ENCODE measurements around the gene MPC1L.

The MPC1L gene

GRCh38 chrX:40612511-40612910 is 10.7 kb upstream of the MPC1L start:
- no peak for DNase-seq (ENCODE audit: low read depth)
- no peak for TF ChIP-seq CTCF (conservative IDR thresholded peaks at IDR 0.05; ENCODE audit: low read depth, low read length)
- no peak overlapping the region for H3K4me3 ChIP-seq (ENCODE audit: low read length)

- no peak for DNase-seq (ENCODE audit: low read depth)
- TF ChIP-seq CTCF (conservative IDR thresholded peaks at IDR 0.05; ENCODE audit: low read depth, low read length), result no peak
- no peak overlapping the region for H3K4me3 ChIP-seq (ENCODE audit: low read length)
Measured at GRCh38 chrX:40615976-40616375, 7.3 kb upstream of the MPC1L start.

GRCh38 chrX:40617566-40617965 is 5.7 kb upstream of the MPC1L start:
- no peak for TF ChIP-seq CTCF (conservative IDR thresholded peaks at IDR 0.05; ENCODE audit: low read depth, low read length)
- peak; percentile 2 for DNase-seq (ENCODE audit: low read depth)
- H3K4me3 ChIP-seq (ENCODE audit: low read length), result no peak overlapping the region

GRCh38 chrX:40622479-40623138 is 619 bp upstream of the MPC1L start:
- H3K4me3 ChIP-seq (ENCODE audit: low read length), result no peak overlapping the region
- no peak for TF ChIP-seq CTCF (conservative IDR thresholded peaks at IDR 0.05; ENCODE audit: low read depth, low read length)
- no peak for DNase-seq (ENCODE audit: low read depth)

- DNase-seq (ENCODE audit: low read depth), result no peak
- no peak overlapping the region for H3K4me3 ChIP-seq (ENCODE audit: low read length)
- TF ChIP-seq CTCF (conservative IDR thresholded peaks at IDR 0.05; ENCODE audit: low read depth, low read length), result no peak
Measured at GRCh38 chrX:40623665-40624064, 437 bp downstream of the MPC1L start.

GRCh38 chrX:40625294-40625693 is 2.1 kb downstream of the MPC1L start:
- no peak for DNase-seq (ENCODE audit: low read depth)
- no peak for TF ChIP-seq CTCF (conservative IDR thresholded peaks at IDR 0.05; ENCODE audit: low read depth, low read length)
- H3K4me3 ChIP-seq (ENCODE audit: low read length), result no peak overlapping the region

GRCh38 chrX:40628506-40628905 is 5.3 kb downstream of the MPC1L start:
- TF ChIP-seq CTCF (conservative IDR thresholded peaks at IDR 0.05; ENCODE audit: low read depth, low read length), result no peak
- H3K4me3 ChIP-seq (ENCODE audit: low read length), result no peak overlapping the region
- DNase-seq (ENCODE audit: low read depth), result no peak
